Glomerular visceral epithelial cell (primary cell): ENCODE results near the gene TMEM150C.
"Not testable (repeated sequence)": the region's sequence is repeated elsewhere in the genome, so short reads cannot be mapped to it uniquely, and the experiment has no call there.

Experiments
- DNase-seq: peaks from one replicate; pipeline ENCODE4 v3.0.0-alpha.2; 2016; ENCODE audit errors: extremely low spot score

Gene TMEM150C

GRCh38 chr4:82569076-82569475, 7.3 kb upstream of the TMEM150C start:
- DNase-seq = no peak

GRCh38 chr4:82567444-82567843, 5.7 kb upstream of the TMEM150C start:
- no peak for DNase-seq

GRCh38 chr4:82562564-82562854, 721 bp upstream of the TMEM150C start:
- DNase-seq = no peak

GRCh38 chr4:82560853-82561785, 669 bp downstream of the TMEM150C start:
- peak; percentile 7 for DNase-seq

GRCh38 chr4:82559735-82560120, 2.1 kb downstream of the TMEM150C start:
- DNase-seq = no peak

GRCh38 chr4:82559090-82559734, 2.6 kb downstream of the TMEM150C start:
- DNase-seq = not testable (repeated sequence)

GRCh38 chr4:82555276-82555675, 6.5 kb downstream of the TMEM150C start:
- no peak for DNase-seq

GRCh38 chr4:82553020-82553419, 8.8 kb downstream of the TMEM150C start:
- no peak for DNase-seq

GRCh38 chr4:82551734-82552133, 10.1 kb downstream of the TMEM150C start:
- no peak for DNase-seq

- not testable (repeated sequence) for DNase-seq
These were observed 13.9 kb downstream of the TMEM150C start for GRCh38 chr4:82547850-82548249.

GRCh38 chr4:82543131-82543530, 18.7 kb downstream of the TMEM150C start:
- DNase-seq = no peak

- DNase-seq = no peak
These were observed 19.1 kb downstream of the TMEM150C start for GRCh38 chr4:82542642-82543041.

GRCh38 chr4:82529322-82529721, 32.5 kb downstream of the TMEM150C start:
- no peak for DNase-seq

- no peak for DNase-seq
These were observed 32.9 kb downstream of the TMEM150C start for GRCh38 chr4:82528868-82529267.

- no peak for DNase-seq
These were observed 33.7 kb downstream of the TMEM150C start for GRCh38 chr4:82528074-82528473.

GRCh38 chr4:82525307-82525911, 36.4 kb downstream of the TMEM150C start:
- no peak for DNase-seq

GRCh38 chr4:82524570-82525152, 37.1 kb downstream of the TMEM150C start:
- no peak for DNase-seq

GRCh38 chr4:82523179-82523578, 38.6 kb downstream of the TMEM150C start:
- DNase-seq = no peak

- DNase-seq = no peak
These were observed 39.3 kb downstream of the TMEM150C start for GRCh38 chr4:82522472-82522871.

GRCh38 chr4:82521283-82521682, 40.5 kb downstream of the TMEM150C start:
- DNase-seq = no peak

- DNase-seq = no peak
These were observed 42.0 kb downstream of the TMEM150C start for GRCh38 chr4:82519776-82520175.

- peak; percentile 18 for DNase-seq
These were observed 42.7 kb downstream of the TMEM150C start for GRCh38 chr4:82519072-82519471.
